Gastroesophageal sphincter (tissue), 3 donors: ENCODE data around the gene NHSL1.

Experiments used
- CTCF ChIP-seq, 4 experiments: fragments of 200-600 bp in 2 of 4; fragments of 450-650 bp in 2 of 4; sonication (generic) in 1 of 4; IDR thresholded peaks; one replicate each; pipeline ENCODE4 v1.5.1; 2017 to 2019; ENCODE audit warnings: antibody characterized with exemption in 4 of 4, mild to moderate bottlenecking in 2 of 4, moderate library complexity in 2 of 4
- POLR2A ChIP-seq, 2 donors: fragments of 450-650 bp; IDR thresholded peaks; one replicate each; pipeline ENCODE4 v1.6.1; 2017; ENCODE audit warnings: antibody characterized with exemption in 2 of 2, mild to moderate bottlenecking in 2 of 2, moderate library complexity in 1 of 2

DNA sequence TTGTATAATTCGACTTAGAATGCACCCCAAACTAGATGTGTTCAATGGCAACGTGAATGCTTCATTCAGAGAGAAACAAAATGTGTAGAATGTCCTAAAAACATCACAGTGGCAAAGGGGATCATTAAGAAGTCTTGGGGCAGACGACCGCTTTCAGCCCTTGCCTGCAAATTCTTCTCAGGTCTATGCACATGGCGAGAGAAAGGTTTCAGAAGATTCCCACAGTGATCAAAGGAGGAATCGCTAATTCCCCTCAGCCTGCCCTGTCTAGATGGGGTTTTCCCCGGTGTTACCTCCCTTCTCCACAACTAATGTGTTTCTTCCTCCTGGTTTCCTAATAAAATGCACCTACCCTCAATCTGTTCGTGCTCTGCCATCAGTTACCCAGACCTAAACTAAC lies 13.3 kb upstream of the NHSL1 start:
- TF ChIP-seq POLR2A (IDR thresholded peaks at IDR 0.05) (no peak), CTCF (IDR thresholded peaks at IDR 0.05) (no peak)
